K562 (cell line): Measurements from ENCODE around the gene VWA7. TPM values are rescaled to one million over a fixed set of nuclear protein-coding genes. Genes with fewer than 3 reads are reported as not detected.
A peak's percentile ranks its signal among the peaks of the same experiment; 100 is the strongest.

ENCODE experiments used
- ATF1 ChIP-seq, 2 experiments: fragments of 450-650 bp in 1 of 2; IDR thresholded peaks; 2 replicates each; pipeline ENCODE4 v1.6.1; 2016; ENCODE audit warnings: missing compliant biosample characterization in 1 of 2, missing genetic modification characterization in 1 of 2
- ATF3 ChIP-seq, 2 experiments: fragments of 450-650 bp in 1 of 2; sonication (generic) in 1 of 2; formaldehyde crosslinking in 1 of 2; IDR thresholded peaks in 1 of 2; conservative IDR thresholded peaks in 1 of 2; 2 replicates each; pipeline versions ENCODE4 v1.6.1 to v1.8.1; 2016 to 2023; ENCODE audit warnings: mild to moderate bottlenecking in 2 of 2, moderate library complexity in 2 of 2, inconsistent platforms in 1 of 2, missing genetic modification reagents in 1 of 2
- BCL6 ChIP-seq: fragments of 250-450 bp; sonication (Bioruptor Pico); IDR thresholded peaks from 2 replicates; pipeline ENCODE4 v1.4.0; 2020
- CREB5 ChIP-seq: fragments of 250-450 bp; sonication (Bioruptor Pico); IDR thresholded peaks from 2 replicates; pipeline ENCODE4 v1.5.0; 2020; ENCODE audit warnings: mild to moderate bottlenecking
- EHMT2 ChIP-seq: fragments of 450-650 bp; IDR thresholded peaks from 2 replicates; pipeline ENCODE4 v1.6.1; 2018; ENCODE audit warnings: antibody characterized with exemption
- FOXA1 ChIP-seq: fragments of 450-650 bp; IDR thresholded peaks from 2 replicates; pipeline ENCODE4 v1.6.1; 2016; ENCODE audit warnings: mild to moderate bottlenecking, borderline replicate concordance
- HDAC8 ChIP-seq: fragments of 450-650 bp; IDR thresholded peaks from 2 replicates; pipeline ENCODE4 v1.6.1; 2016; ENCODE audit warnings: mild to moderate bottlenecking, missing genetic modification characterization, moderate library complexity, missing compliant biosample characterization
- IRF2 ChIP-seq: sonication (generic); formaldehyde crosslinking; IDR thresholded peaks from 2 replicates; pipeline ENCODE4 v1.8.1; 2022; ENCODE audit warnings: mild to moderate bottlenecking, missing genetic modification reagents
- KDM4B ChIP-seq, 2 experiments: fragments of 450-650 bp in 1 of 2; sonication (generic) in 1 of 2; IDR thresholded peaks; 2 replicates each; pipeline ENCODE4 v1.6.1; 2016 to 2017; ENCODE audit warnings: borderline replicate concordance in 2 of 2, antibody characterized with exemption in 1 of 2, low read depth in 1 of 2, mild to moderate bottlenecking in 1 of 2
- LARP7 ChIP-seq: fragments of 450-650 bp; IDR thresholded peaks from 2 replicates; pipeline ENCODE4 v1.6.1; 2016
- MAFF ChIP-seq: IDR thresholded peaks from 2 replicates; pipeline ENCODE4 v1.6.1; 2012; ENCODE audit warnings: low read length, improper control_type of control experiment
- MAZ ChIP-seq, 2 experiments: fragments of 450-650 bp in 1 of 2; sonication (generic) in 1 of 2; formaldehyde crosslinking; IDR thresholded peaks in 1 of 2; conservative IDR thresholded peaks in 1 of 2; 2 replicates each; pipeline versions ENCODE4 v1.4.0 to v1.5.0; 2020; ENCODE audit warnings: mild to moderate bottlenecking in 1 of 2, missing genetic modification reagents in 1 of 2
- PATZ1 ChIP-seq: fragments of 250-450 bp; sonication (Bioruptor Pico); IDR thresholded peaks from 2 replicates; pipeline ENCODE4 v1.5.0; 2020; ENCODE audit warnings: mild to moderate bottlenecking, borderline replicate concordance
- POU5F1 ChIP-seq: fragments of 150-350 bp; IDR thresholded peaks from 2 replicates; pipeline ENCODE4 v1.6.1; 2014; ENCODE audit warnings: borderline replicate concordance, low read length, low read depth, mild to moderate bottlenecking; ENCODE audit not compliant: partially characterized antibody
- PRDM10 ChIP-seq: fragments of 450-650 bp; IDR thresholded peaks from 2 replicates; pipeline ENCODE4 v1.6.1; 2018; ENCODE audit not compliant: partially characterized antibody
- PREB ChIP-seq: sonication (generic); formaldehyde crosslinking; IDR thresholded peaks from 2 replicates; pipeline ENCODE4 v1.8.1; 2023; ENCODE audit warnings: mild to moderate bottlenecking, missing genetic modification reagents
- TRIM28 ChIP-seq: fragments of 450-650 bp; IDR thresholded peaks from 2 replicates; pipeline ENCODE4 v1.6.1; 2017
- polyA plus RNA-seq, 8 experiments: library from polyadenylated mRNA; depleted of rRNA in 4 of 8; stranded (reverse) in 5 of 8; unstranded in 3 of 8; fragments of >200 nt; fragmentation: Nextera tagmentation in 2 of 8; fragmentation: Illumina TruSeq in 1 of 8; extraction: Ambion mirVana in 2 of 8; extraction: Trizol in 1 of 8; gene quantifications; 2 replicates each; pipeline versions ENCODE4 v1.2.1 to v1.2.3, GENCODE V29; 2011 to 2014; ENCODE audit warnings: inconsistent platforms in 1 of 8, missing spikeins in 1 of 8
- total RNA-seq, 7 experiments: library from RNA; depleted of rRNA in 6 of 7; stranded (reverse); fragments of >200 nt in 6 of 7; fragmentation: Illumina TruSeq in 2 of 7; extraction: Trizol in 2 of 7; gene quantifications; 2 replicates each; pipeline versions ENCODE4 v1.2.1 to v1.2.3, GENCODE V29; 2011 to 2021; ENCODE audit warnings: low replicate concordance in 1 of 7

The VWA7 gene
- total and polyA plus RNA-seq, 9 of the 15 experiments (the other 6 are each of a cell fraction or from before 2014, with no cell fraction given), result 0.18 to 2.9 (median 0.95) TPM

GRCh38 chr6:31822036-31822821, 45.1 kb upstream of the VWA7 start (continued):
- no peak for TF ChIP-seq ATF3 (IDR thresholded peaks at IDR 0.05)
- TF ChIP-seq ATF3 (CRISPR knock-in tag; conservative IDR thresholded peaks at IDR 0.05), result peak; percentile 88
- peak; percentile 82 for TF ChIP-seq PATZ1 (CRISPR knock-in tag)
- peak; percentile 99 for TF ChIP-seq MAFF
- TF ChIP-seq KDM4B (IDR thresholded peaks at IDR 0.05; ENCODE audit: borderline replicate concordance in 2 of 2, low read depth in 1 of 2), result peak in 1 of 2 experiments; percentile 94; a peak in 2 of 4 replicates
- TF ChIP-seq CREB5 (CRISPR knock-in tag), result peak; percentile 79; the same call in 1 of the 2 replicates
- TF ChIP-seq FOXA1, result no peak
- no peak for TF ChIP-seq ATF1 (CRISPR knock-in tag; IDR thresholded peaks at IDR 0.05)
- TF ChIP-seq ATF1 (tag; IDR thresholded peaks at IDR 0.05), result peak; percentile 14; the same call in 1 of the 2 replicates
- peak; percentile 86 to 89 for TF ChIP-seq MAZ (CRISPR knock-in tag; conservative IDR thresholded peaks at IDR 0.05 in 1 of 2, IDR thresholded peaks at IDR 0.05 in 1 of 2)
- TF ChIP-seq EHMT2, result peak; percentile 77; the same call in 1 of the 2 replicates
- peak; percentile 43 for TF ChIP-seq TRIM28
- TF ChIP-seq HDAC8 (tag), result no peak; the same call in 1 of the 2 replicates
- no peak for TF ChIP-seq BCL6 (CRISPR knock-in tag)
- TF ChIP-seq IRF2 (CRISPR knock-in tag), result no peak
- no peak for TF ChIP-seq POU5F1
- no peak for TF ChIP-seq PREB (CRISPR knock-in tag)
- peak; percentile 62; the same call in 1 of the 2 replicates for TF ChIP-seq LARP7
- no peak for TF ChIP-seq PRDM10
